Measurements from ENCODE around the gene PLCG2. TPM values are rescaled to one million over a fixed set of nuclear protein-coding genes. Genes with fewer than 3 reads are reported as not detected.
A peak's percentile ranks its signal among the peaks of the same experiment; 100 is the strongest.
"Not testable (repeated sequence)": the region's sequence is repeated elsewhere in the genome, so short reads cannot be mapped to it uniquely, and the experiment has no call there.

Gene PLCG2
- total RNA-seq, 1 donor from 2014 or later, result 6.9 TPM

DNA sequence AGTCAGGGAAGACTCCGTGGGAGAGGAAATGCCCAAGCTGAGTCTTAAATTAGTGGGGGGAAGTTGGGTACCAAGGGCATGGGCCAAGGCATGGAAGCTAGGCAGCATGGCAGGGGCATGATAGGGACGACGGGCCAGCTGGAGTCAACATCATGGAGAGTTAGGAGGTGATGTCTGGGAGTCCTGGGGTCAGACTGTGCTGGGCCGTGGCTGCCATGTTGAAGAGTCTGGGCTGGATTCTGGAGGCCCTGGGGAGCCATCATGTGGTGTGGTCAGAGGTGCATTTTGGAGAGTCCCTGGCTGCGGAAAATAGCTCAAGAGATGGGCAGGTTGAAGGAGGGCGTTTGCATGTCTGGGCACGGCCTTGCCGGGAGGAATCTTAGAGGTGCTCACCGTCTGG is 146.9 kb downstream of the PLCG2 start:
- peaks cover 3% of the 10 kb centered on the region for H3K4me1 Mint-ChIP-seq
- intact Hi-C loops (cut with micrococcal nuclease), result no loop called here
- H3K36me3 Mint-ChIP-seq (ENCODE audit: low read depth), result no peaks in the 10 kb centered on the region
- no peak overlapping the region for H3K27ac Mint-ChIP-seq
- no peak overlapping the region for H3K4me3 Mint-ChIP-seq
- no peaks in the 10 kb centered on the region for H3K9me3 Mint-ChIP-seq
- DNase-seq, result no peak
- H3K27me3 Mint-ChIP-seq, result no peaks in the 10 kb centered on the region

DNA sequence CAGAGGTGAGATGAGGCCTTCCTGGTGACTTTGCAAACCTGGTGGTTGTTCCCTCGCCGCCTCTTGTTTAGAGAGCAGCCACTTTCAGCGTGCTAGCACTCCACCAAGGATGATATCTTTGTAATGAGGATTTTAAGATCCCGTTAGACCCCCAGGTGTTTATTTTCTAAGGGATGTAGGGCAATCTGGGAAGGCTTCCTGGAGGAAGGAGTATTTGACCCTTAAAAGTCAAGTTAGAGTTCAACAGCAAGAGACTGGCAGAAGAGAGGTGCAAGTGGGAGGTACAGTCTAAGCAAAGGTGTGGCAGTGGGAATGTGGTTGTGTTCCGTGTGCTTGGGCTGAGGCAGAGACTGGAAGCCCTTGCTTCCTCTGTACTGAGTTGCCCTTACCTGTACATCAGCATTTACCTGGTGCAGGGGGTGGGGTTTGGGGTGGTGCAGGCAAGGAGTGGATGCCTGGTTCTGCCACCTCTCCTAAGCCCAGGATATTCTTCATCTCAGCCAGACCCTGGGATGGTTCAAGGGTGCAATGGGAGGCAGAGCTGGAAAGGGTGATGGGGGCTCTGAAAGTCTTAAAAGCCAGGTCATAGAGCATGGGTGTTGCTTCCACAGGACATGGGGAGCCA is 148.6 kb downstream of the PLCG2 start:
- H3K4me3 Mint-ChIP-seq, result no peak overlapping the region
- peaks cover 3% of the 10 kb centered on the region for H3K4me1 Mint-ChIP-seq
- no peaks in the 10 kb centered on the region for H3K36me3 Mint-ChIP-seq (ENCODE audit: low read depth)
- intact Hi-C loops (cut with micrococcal nuclease), result no loop called here
- DNase-seq, result no peak
- H3K27ac Mint-ChIP-seq, result no peak overlapping the region
- no peaks in the 10 kb centered on the region for H3K27me3 Mint-ChIP-seq
- H3K9me3 Mint-ChIP-seq, result no peaks in the 10 kb centered on the region

DNA sequence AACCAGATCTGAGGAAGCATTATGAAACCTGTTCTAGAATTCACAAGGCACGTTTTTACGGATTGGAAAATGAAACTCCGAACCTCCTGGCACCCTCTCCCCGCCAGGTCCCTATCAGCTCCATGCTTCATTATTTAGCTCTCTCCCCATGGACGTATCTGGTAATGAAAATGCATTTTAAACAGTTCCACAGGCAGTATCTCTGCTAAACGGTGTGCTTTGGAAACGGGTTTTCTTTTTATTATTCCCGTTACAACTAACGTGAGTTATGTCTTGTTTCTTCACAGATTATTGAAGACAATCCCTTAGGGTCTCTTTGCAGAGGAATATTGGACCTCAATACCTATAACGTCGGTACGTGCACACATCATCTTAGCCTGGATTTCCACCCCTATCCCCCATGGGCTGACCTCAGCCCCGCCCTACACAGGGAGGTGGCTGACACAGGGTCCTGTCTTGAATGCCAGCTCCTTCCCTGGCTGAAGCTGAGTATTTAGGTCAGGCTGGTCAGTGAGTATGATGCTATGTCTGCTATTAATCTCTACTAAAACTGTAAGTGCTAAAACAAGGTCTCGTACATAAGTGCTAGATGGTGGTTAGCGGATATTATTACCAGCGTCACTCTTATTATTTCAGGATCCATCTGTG is 149.3 kb downstream of the PLCG2 start:
- Mint-ChIP-seq H3K36me3 (ENCODE audit: low read depth) (no peaks in the 10 kb centered on the region), H3K27ac (no peak overlapping the region), H3K4me3 (no peak overlapping the region), H3K4me1 (peaks cover 3% of the 10 kb centered on the region), H3K27me3 (no peaks in the 10 kb centered on the region), H3K9me3 (no peaks in the 10 kb centered on the region)
- DNase-seq, result no peak
- intact Hi-C loops (cut with micrococcal nuclease), result no loop called here

DNA sequence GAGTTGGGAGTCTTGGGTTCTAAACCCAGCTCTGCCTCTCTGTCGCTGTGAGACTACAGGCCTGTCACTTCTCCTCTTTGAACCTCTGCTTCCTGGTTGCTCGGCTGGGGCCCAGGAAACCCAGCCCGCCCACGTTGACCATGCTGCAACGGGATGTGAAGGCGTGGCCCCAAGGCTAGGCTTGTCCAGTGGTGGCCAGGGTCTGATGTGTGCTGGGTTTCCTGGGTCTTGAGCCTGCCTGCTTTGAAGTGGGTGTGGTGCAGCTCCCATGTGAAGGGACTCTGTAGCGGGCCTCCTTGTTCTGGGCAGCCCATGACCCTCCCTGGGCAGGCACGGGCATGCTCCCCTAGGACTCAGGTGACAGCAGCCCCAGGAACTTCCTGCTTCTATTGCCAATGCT is 149.9 kb downstream of the PLCG2 start:
- intact Hi-C loops (cut with micrococcal nuclease), result no loop called here
- Mint-ChIP-seq H3K27me3 (no peaks in the 10 kb centered on the region), H3K4me1 (peaks cover 3% of the 10 kb centered on the region), H3K27ac (peak overlapping the region; percentile 34), H3K9me3 (no peaks in the 10 kb centered on the region), H3K4me3 (no peak overlapping the region), H3K36me3 (ENCODE audit: low read depth) (no peaks in the 10 kb centered on the region)
- no peak for DNase-seq

GRCh38 chr16:81929841-81930240 is 150.8 kb downstream of the PLCG2 start:
- no peak for DNase-seq
- Mint-ChIP-seq H3K9me3 (no peaks in the 10 kb centered on the region), H3K36me3 (ENCODE audit: low read depth) (no peaks in the 10 kb centered on the region), H3K4me1 (peaks cover 3% of the 10 kb centered on the region), H3K27me3 (no peaks in the 10 kb centered on the region), H3K4me3 (no peak overlapping the region), H3K27ac (no peak overlapping the region)
- intact Hi-C loops (cut with micrococcal nuclease), result no loop called here

GRCh38 chr16:81931927-81932326 is 152.8 kb downstream of the PLCG2 start:
- Mint-ChIP-seq H3K27me3 (no peaks in the 10 kb centered on the region), H3K4me3 (no peak overlapping the region), H3K36me3 (ENCODE audit: low read depth) (no peaks in the 10 kb centered on the region), H3K4me1 (peaks cover 3% of the 10 kb centered on the region), H3K27ac (no peak overlapping the region), H3K9me3 (no peaks in the 10 kb centered on the region)
- intact Hi-C loops (cut with micrococcal nuclease), result no loop called here
- no peak for DNase-seq

DNA sequence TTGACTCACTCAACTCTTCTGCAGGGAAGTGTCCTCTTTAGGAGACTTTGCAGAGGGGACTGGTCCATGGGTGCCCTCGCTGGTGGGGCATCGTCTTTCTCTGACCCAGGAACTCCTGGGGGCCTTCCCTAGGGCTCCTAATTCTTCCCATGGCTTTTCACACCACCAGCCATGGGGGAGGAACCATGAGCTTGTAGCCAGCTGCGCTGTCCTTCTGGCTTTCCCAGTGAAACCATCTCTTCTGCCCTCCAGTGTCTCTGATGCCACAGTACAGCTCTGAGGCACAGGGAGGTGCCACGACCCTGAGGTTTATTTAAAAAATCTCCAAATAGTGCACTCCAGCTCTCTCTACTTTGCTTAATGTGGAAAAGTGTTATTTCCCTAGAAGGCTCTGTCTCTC is 153.6 kb downstream of the PLCG2 start:
- intact Hi-C loops (cut with micrococcal nuclease), result no loop called here
- H3K4me3 Mint-ChIP-seq, result no peak overlapping the region
- H3K4me1 Mint-ChIP-seq, result peaks cover 3% of the 10 kb centered on the region
- H3K27me3 Mint-ChIP-seq, result no peaks in the 10 kb centered on the region
- no peaks in the 10 kb centered on the region for H3K9me3 Mint-ChIP-seq
- no peak overlapping the region for H3K27ac Mint-ChIP-seq
- no peaks in the 10 kb centered on the region for H3K36me3 Mint-ChIP-seq (ENCODE audit: low read depth)
- DNase-seq, result no peak

- Mint-ChIP-seq H3K4me1 (peaks cover 3% of the 10 kb centered on the region), H3K27ac (no peak overlapping the region), H3K9me3 (no peaks in the 10 kb centered on the region), H3K4me3 (no peak overlapping the region), H3K27me3 (no peaks in the 10 kb centered on the region), H3K36me3 (ENCODE audit: low read depth) (no peaks in the 10 kb centered on the region)
- intact Hi-C loops (cut with micrococcal nuclease), result no loop called here
- DNase-seq, result no peak
Measured at GRCh38 chr16:81933361-81933760, 154.3 kb downstream of the PLCG2 start.

- H3K9me3 Mint-ChIP-seq; DNase-seq; H3K36me3 Mint-ChIP-seq (ENCODE audit: low read depth); H3K27me3 Mint-ChIP-seq; intact Hi-C loops (cut with micrococcal nuclease); H3K27ac Mint-ChIP-seq; H3K4me1 Mint-ChIP-seq; H3K4me3 Mint-ChIP-seq: not testable (repeated sequence)
Measured at GRCh38 chr16:81934711-81935110, 155.6 kb downstream of the PLCG2 start.

DNA sequence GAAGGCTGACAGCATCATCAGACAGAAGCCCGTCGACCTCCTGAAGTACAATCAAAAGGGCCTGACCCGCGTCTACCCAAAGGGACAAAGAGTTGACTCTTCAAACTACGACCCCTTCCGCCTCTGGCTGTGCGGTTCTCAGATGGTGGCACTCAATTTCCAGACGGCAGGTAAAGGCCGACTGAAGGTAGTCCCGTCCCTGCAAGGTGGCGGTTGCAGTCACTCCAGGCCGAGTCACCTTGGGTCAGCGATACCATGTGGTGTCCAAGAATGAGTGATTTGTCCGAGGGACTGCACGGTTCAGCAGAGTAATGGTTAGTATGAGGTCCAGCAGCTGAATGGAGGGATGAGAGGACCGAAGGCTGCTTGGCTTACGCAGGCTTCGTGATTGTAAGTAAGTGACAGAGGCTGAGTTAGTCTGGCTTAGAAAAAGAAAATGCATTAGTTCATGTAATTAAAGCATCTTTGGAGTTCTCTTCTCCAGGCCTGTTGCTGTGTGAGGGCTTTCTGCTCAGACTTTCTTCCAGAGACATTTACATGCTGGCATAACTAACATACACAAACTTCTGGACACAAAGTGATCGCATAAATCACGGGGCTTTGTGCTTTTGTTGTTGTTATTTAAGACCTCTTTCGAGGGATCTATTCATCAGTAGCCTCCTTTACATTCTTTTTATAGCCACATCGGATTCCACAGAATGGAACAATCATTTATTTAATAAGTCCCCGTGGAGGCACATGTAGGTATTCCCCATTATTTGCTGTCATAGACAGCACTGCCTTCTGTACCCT is 157.3 kb downstream of the PLCG2 start:
- no peak for DNase-seq
- Mint-ChIP-seq H3K36me3 (ENCODE audit: low read depth) (no peaks in the 10 kb centered on the region), H3K27me3 (no peaks in the 10 kb centered on the region), H3K9me3 (no peaks in the 10 kb centered on the region), H3K4me1 (no peaks in the 10 kb centered on the region), H3K27ac (no peak overlapping the region), H3K4me3 (no peak overlapping the region)
- intact Hi-C loops (cut with micrococcal nuclease), result no loop called here

- intact Hi-C loops (cut with micrococcal nuclease), result no loop called here
- H3K9me3 Mint-ChIP-seq, result no peaks in the 10 kb centered on the region
- no peaks in the 10 kb centered on the region for H3K36me3 Mint-ChIP-seq (ENCODE audit: low read depth)
- H3K4me1 Mint-ChIP-seq, result no peaks in the 10 kb centered on the region
- H3K4me3 Mint-ChIP-seq, result no peak overlapping the region
- no peaks in the 10 kb centered on the region for H3K27me3 Mint-ChIP-seq
- no peak overlapping the region for H3K27ac Mint-ChIP-seq
- DNase-seq, result no peak
Measured at GRCh38 chr16:81937305-81938038, 158.4 kb downstream of the PLCG2 start.

GRCh38 chr16:81938326-81939163 is 159.5 kb downstream of the PLCG2 start:
- H3K27ac Mint-ChIP-seq, result no peak overlapping the region
- no peak for DNase-seq
- no peaks in the 10 kb centered on the region for H3K9me3 Mint-ChIP-seq
- H3K36me3 Mint-ChIP-seq (ENCODE audit: low read depth), result no peaks in the 10 kb centered on the region
- intact Hi-C loops (cut with micrococcal nuclease), result no loop called here
- H3K27me3 Mint-ChIP-seq, result no peaks in the 10 kb centered on the region
- H3K4me1 Mint-ChIP-seq, result no peaks in the 10 kb centered on the region
- no peak overlapping the region for H3K4me3 Mint-ChIP-seq
